Astrocyte (in vitro differentiated cells and primary cell): ENCODE data around the gene RUNX3. TPM values are rescaled to one million over a fixed set of nuclear protein-coding genes. Genes with fewer than 3 reads are reported as not detected.

Source experiments
- DNase-seq: peaks from one replicate; pipeline ENCODE4 v3.0.0-alpha.2; 2010; ENCODE audit warnings: low read depth
- FAIRE-seq: peaks from 2 replicates; lab custom pipeline; 2011; peaks lifted over from hg19 to GRCh38; lab: Jason Lieb, UNC
- H2AFZ ChIP-seq: 2 replicates; pipeline ENCODE4 v1.6.0; 2012; ENCODE audit warnings: low read depth, low read length, inconsistent platforms
- H3K27ac ChIP-seq: 2 replicates; pipeline ENCODE4 v1.5.1; 2011; ENCODE audit warnings: low read depth, low read length, inconsistent platforms
- H3K27me3 ChIP-seq: 2 replicates; pipeline ENCODE4 v1.6.0; 2011; ENCODE audit warnings: low read length, inconsistent platforms; ENCODE audit not compliant: insufficient read depth
- H3K36me3 ChIP-seq: 2 replicates; pipeline ENCODE4 v1.5.1; 2011; ENCODE audit warnings: low read length, inconsistent platforms; ENCODE audit not compliant: insufficient read depth
- H3K4me1 ChIP-seq: 2 replicates; pipeline ENCODE4 v1.5.1; 2011; ENCODE audit warnings: low read length, inconsistent platforms; ENCODE audit not compliant: insufficient read depth
- H3K4me2 ChIP-seq: 2 replicates; pipeline ENCODE4 v1.6.0; 2012; ENCODE audit warnings: low read length, inconsistent platforms
- H3K4me3 ChIP-seq: 2 replicates; pipeline ENCODE4 v1.5.1; 2011; ENCODE audit warnings: low read depth, mild to moderate bottlenecking, low read length, inconsistent platforms; ENCODE audit not compliant: insufficient read depth
- H3K79me2 ChIP-seq: 2 replicates; pipeline ENCODE4 v1.6.0; 2012; ENCODE audit warnings: mild to moderate bottlenecking, low read length, inconsistent platforms; ENCODE audit not compliant: insufficient read depth
- H3K9ac ChIP-seq: 2 replicates; pipeline ENCODE4 v1.6.0; 2012; ENCODE audit warnings: mild to moderate bottlenecking, low read length, inconsistent platforms
- H3K9me3 ChIP-seq: 2 replicates; pipeline ENCODE4 v1.5.1; 2012; ENCODE audit warnings: low read depth, mild to moderate bottlenecking, low read length, inconsistent platforms; ENCODE audit not compliant: insufficient read depth
- H4K20me1 ChIP-seq: 2 replicates; pipeline ENCODE4 v1.6.0; 2012; ENCODE audit warnings: low read length, inconsistent platforms; ENCODE audit not compliant: insufficient read depth
- H3K27ac Mint-ChIP-seq: one replicate; pipeline ENCODE4 v1.8.0; 2021; ENCODE audit warnings: mild to moderate bottlenecking, mixed read lengths; ENCODE audit not compliant: unreplicated experiment
- H3K27me3 Mint-ChIP-seq: one replicate; pipeline ENCODE4 v1.8.0; 2021; ENCODE audit warnings: low read depth, mixed read lengths; ENCODE audit not compliant: unreplicated experiment
- H3K36me3 Mint-ChIP-seq: one replicate; pipeline ENCODE4 v1.8.0; 2021; ENCODE audit warnings: low read depth, mixed read lengths; ENCODE audit not compliant: unreplicated experiment
- H3K4me1 Mint-ChIP-seq: one replicate; pipeline ENCODE4 v1.8.0; 2021; ENCODE audit warnings: low read depth, mixed read lengths; ENCODE audit not compliant: unreplicated experiment
- H3K4me3 Mint-ChIP-seq: one replicate; pipeline ENCODE4 v1.8.0; 2021; ENCODE audit warnings: mild to moderate bottlenecking, moderate library complexity, mixed read lengths; ENCODE audit not compliant: unreplicated experiment
- H3K9me3 Mint-ChIP-seq: one replicate; pipeline ENCODE4 v1.8.0; 2021; ENCODE audit warnings: mild to moderate bottlenecking, mixed read lengths; ENCODE audit not compliant: unreplicated experiment
- CTCF ChIP-seq: IDR thresholded peaks from 2 replicates; pipeline ENCODE4 v1.5.1; 2011; ENCODE audit warnings: low read depth, mild to moderate bottlenecking, inconsistent platforms, low read length, moderate library complexity; ENCODE audit not compliant: insufficient read depth
- EZH2 ChIP-seq: IDR thresholded peaks from 2 replicates; pipeline ENCODE4 v1.6.1; 2012; ENCODE audit warnings: mild to moderate bottlenecking, low read length, inconsistent platforms; ENCODE audit not compliant: insufficient read depth
- total RNA-seq: library from RNA; stranded (reverse); gene quantifications from 2 replicates; pipeline ENCODE4 v1.2.1, GENCODE V29; 2021

Gene RUNX3
- total RNA-seq, 1 donor from 2014 or later: 2.5 TPM

GRCh38 chr1:24864370-24864777, 65.7 kb downstream of the RUNX3 start:
- H3K27ac Mint-ChIP-seq: no peak overlapping the region
- H2AFZ ChIP-seq: no peak overlapping the region
- peaks cover 11% of the 10 kb centered on the region for H3K4me1 Mint-ChIP-seq
- no peak overlapping the region for H3K4me3 ChIP-seq
- H3K27me3 ChIP-seq: peaks cover 5% of the 10 kb centered on the region
- no peak overlapping the region for H3K4me2 ChIP-seq
- no peak overlapping the region for H3K4me3 Mint-ChIP-seq
- no peaks in the 10 kb centered on the region for H3K9me3 ChIP-seq
- no peak overlapping the region for H3K9ac ChIP-seq
- no peak for FAIRE-seq
- H3K4me1 ChIP-seq: no peaks in the 10 kb centered on the region
- no peak for DNase-seq
- TF ChIP-seq EZH2: no peak
- no peak for TF ChIP-seq CTCF
- H3K27me3 Mint-ChIP-seq: peaks cover 32% of the 10 kb centered on the region
- no peaks in the 10 kb centered on the region for H3K36me3 Mint-ChIP-seq
- no peaks in the 10 kb centered on the region for H3K9me3 Mint-ChIP-seq
- H4K20me1 ChIP-seq: no peaks in the 10 kb centered on the region
- no peaks in the 10 kb centered on the region for H3K36me3 ChIP-seq
- H3K27ac ChIP-seq: no peak overlapping the region
- H3K79me2 ChIP-seq: no peaks in the 10 kb centered on the region

DNA sequence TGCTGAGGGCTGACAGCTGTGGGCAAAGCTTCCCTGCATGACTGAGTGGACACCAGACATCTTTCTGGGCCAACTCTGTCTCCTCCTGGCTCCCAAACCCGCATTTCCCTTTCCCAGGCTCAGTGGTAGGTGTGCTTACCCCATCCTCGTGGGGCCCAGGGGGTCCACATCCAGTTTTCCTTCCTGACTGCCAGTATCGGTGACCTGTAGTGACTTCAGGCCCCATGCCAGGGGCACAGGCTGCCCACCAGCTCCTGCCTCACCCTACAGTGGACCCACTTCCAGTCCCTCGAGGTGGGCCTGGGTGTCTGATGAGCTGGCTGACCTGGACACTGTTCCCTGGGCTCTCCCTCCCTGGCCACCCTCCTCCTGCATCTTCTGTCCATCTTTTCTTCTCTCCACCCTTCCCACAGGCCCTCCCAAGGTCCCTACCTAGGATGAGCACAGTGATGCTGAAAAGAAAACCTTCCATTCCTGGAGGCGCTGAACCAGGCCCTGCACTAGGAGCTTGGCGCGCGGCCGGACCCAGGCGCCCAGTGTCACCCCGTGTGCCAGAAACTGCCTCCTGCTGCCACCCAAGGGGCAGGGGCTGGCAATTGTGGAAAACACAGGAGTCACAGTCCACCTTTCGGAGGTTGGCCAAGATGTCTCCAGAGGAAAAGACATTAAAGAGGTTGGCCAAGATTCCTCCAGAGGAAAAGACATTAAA, 67.1 kb downstream of the RUNX3 start:
- no peaks in the 10 kb centered on the region for H3K9me3 ChIP-seq
- Mint-ChIP-seq H3K9me3 (no peaks in the 10 kb centered on the region), H3K27me3 (peaks cover 23% of the 10 kb centered on the region), H3K36me3 (no peaks in the 10 kb centered on the region), H3K4me1 (peaks cover 8% of the 10 kb centered on the region), H3K4me3 (no peak overlapping the region), H3K27ac (no peak overlapping the region)
- no peak for TF ChIP-seq CTCF
- TF ChIP-seq EZH2: no peak
- H3K27me3 ChIP-seq: peaks cover 5% of the 10 kb centered on the region
- no peak overlapping the region for H3K4me3 ChIP-seq
- no peak overlapping the region for H3K27ac ChIP-seq
- no peak overlapping the region for H2AFZ ChIP-seq
- no peaks in the 10 kb centered on the region for H4K20me1 ChIP-seq
- FAIRE-seq: no peak
- no peak overlapping the region for H3K9ac ChIP-seq
- H3K4me2 ChIP-seq: no peak overlapping the region
- H3K79me2 ChIP-seq: no peaks in the 10 kb centered on the region
- no peaks in the 10 kb centered on the region for H3K4me1 ChIP-seq
- DNase-seq: no peak
- no peaks in the 10 kb centered on the region for H3K36me3 ChIP-seq
